C4-2B (cell line): ENCODE measurements around the gene RADIL.

ENCODE experiments used
- H3K27ac ChIP-seq: fragments of 450-650 bp; 2 replicates; pipeline ENCODE4 v1.5.1; 2017
- ZFX ChIP-seq: fragments of 450-650 bp; IDR thresholded peaks from 2 replicates; pipeline ENCODE4 v1.6.1; 2017
- TF ChIP-seq, protein P1 (sequence below): fragments of 450-650 bp; conservative IDR thresholded peaks from 2 replicates; pipeline ENCODE4 v1.5.1; 2017; ENCODE audit warnings: mild to moderate bottlenecking

RADIL gene

DNA sequence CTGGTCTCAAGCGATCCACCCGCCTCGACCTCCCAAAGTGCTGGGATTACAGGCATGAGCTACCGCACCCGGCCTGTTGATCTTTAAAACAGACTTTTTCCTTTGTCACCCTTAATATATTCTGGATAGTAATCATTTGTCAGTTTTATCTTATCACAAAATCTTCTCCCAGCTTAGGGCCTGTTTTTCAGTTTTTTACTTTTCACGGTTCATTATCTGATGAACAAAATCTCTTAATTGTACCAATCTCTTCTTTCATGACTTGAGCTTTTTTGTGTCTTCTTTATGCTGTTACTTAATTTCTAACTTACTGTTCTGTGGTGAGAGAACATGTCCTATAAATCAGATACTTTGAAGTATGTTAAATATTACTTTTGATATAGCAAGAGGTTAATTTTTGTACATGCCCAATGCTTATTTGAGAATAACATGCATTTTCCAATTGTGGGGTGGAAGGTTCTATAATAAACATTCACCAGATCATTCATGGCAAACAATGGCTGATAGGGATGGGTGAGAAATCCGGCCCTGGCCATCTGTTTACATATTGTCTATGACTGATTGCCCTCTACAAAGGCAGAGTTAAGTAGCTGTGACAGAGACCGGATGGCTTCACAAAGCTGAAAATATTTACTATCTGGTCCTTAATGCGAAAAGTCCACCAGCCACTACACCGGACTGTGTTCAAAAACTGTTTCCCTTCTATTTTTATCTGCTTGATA lies 27.0 kb downstream of the RADIL start:
- no peak for TF ChIP-seq ZFX
- TF ChIP-seq, protein P1, sequence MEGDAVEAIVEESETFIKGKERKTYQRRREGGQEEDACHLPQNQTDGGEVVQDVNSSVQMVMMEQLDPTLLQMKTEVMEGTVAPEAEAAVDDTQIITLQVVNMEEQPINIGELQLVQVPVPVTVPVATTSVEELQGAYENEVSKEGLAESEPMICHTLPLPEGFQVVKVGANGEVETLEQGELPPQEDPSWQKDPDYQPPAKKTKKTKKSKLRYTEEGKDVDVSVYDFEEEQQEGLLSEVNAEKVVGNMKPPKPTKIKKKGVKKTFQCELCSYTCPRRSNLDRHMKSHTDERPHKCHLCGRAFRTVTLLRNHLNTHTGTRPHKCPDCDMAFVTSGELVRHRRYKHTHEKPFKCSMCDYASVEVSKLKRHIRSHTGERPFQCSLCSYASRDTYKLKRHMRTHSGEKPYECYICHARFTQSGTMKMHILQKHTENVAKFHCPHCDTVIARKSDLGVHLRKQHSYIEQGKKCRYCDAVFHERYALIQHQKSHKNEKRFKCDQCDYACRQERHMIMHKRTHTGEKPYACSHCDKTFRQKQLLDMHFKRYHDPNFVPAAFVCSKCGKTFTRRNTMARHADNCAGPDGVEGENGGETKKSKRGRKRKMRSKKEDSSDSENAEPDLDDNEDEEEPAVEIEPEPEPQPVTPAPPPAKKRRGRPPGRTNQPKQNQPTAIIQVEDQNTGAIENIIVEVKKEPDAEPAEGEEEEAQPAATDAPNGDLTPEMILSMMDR = no peak
- no peak overlapping the region for H3K27ac ChIP-seq

DNA sequence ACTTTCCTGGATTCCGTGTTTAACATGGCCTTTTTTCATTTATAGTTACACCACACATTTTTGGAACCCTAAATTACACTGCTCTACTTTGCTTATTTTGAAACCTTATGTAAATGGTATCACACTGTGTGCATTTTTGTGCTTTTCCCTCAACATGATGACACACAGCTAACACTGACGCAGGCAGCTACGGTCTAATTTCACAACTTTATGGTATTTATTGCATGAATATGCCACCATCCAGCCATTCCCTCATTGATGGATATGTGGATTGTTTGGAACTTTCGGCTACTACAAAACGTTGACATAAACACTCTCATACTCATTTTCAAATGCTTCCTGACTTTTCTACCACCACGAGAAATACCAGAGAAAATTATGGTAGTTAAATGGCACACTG lies 28.6 kb downstream of the RADIL start:
- TF ChIP-seq, protein P1 = no peak
- no peak for TF ChIP-seq ZFX
- no peak overlapping the region for H3K27ac ChIP-seq

DNA sequence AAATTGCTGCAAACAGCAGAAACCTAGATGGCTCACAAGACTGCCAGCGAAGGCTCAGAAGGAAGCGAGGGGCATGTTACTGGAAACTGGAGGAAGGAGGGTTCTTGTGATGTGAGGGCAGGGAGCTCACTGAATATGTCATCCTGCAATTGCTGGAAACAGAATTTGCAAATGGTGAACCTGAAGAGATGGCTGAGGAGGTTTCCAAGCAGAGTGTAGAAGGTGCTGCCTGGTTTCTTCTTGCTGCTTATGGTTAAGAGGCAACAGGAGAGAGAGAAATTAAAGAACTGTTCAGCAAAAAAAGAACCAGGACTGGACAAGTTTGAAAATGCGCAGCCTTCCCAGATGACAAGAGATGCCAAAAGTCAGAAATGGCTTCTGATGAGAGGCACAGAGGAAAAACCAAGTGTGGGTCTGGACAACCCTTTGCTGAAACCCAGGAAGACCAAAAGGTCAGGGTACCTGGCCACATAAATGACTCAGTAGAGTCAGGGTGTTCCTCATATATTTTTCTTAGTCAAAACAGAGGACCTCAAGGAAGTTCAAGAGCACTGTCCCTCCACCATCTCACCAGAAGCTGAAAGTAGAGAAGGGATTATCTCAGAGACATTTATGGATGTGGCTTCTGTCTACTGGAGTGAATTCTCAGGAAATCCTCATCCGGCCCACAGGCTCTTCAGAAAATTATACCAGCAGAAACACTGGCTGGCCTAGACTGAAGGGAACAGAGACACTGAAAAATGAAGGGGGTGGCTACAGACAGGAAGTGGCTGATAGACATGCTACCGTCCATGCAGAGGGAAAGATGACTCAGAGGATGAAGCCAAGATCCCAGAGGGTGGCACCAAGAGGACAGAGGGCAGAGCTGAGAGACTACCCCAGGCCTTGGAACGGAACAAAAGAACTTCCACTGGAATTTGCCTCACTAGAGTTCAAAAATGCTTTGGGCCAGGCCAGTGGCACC lies 31.8 kb downstream of the RADIL start:
- no peak for TF ChIP-seq ZFX
- TF ChIP-seq, protein P1 = no peak
- no peak overlapping the region for H3K27ac ChIP-seq

DNA sequence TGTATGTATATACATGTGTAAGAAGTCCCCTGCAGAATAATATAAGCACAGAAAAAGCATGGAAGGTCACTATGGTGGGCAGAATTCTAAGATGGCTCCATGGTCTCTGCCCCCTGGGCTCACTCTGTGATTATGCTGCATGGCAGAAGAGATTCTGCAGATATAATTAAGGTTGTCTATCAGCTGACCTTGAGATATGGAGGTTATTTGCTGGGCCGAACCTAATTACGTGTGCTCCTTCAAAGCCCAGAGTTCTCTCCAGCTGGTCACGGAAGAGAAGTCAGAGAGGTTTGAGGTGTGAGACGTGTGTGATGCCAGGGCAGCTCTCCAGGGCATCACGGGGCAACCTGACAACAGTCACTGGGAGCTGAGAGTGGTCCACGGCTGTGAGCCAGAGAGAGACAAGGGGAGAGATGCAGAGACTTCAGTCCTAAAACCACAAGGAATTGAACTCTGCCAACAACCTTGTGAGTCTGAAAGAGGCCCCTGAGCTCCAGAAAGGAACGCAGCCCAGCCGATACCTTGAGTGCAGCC lies 33.2 kb downstream of the RADIL start:
- TF ChIP-seq ZFX = no peak
- TF ChIP-seq, protein P1 = no peak
- no peak overlapping the region for H3K27ac ChIP-seq

DNA sequence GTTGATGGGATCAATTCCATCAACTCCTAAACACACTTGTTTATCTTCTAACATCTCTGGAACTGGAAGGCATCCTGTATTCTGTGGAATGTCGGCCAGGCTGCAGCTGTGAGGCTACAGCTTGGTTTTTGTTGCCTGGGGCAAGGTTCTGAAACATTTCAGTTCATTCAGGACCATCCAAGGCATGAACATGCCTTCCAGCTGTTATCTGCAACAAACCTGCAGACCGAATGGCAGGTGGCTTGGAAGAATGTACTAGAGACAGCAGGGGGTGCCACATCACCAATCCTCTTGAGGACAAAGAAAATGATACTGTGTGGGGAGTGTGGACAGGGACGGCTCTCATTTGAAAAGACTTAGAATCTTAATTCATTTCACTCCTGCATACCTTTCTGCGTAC lies 34.1 kb downstream of the RADIL start:
- no peak overlapping the region for H3K27ac ChIP-seq

DNA sequence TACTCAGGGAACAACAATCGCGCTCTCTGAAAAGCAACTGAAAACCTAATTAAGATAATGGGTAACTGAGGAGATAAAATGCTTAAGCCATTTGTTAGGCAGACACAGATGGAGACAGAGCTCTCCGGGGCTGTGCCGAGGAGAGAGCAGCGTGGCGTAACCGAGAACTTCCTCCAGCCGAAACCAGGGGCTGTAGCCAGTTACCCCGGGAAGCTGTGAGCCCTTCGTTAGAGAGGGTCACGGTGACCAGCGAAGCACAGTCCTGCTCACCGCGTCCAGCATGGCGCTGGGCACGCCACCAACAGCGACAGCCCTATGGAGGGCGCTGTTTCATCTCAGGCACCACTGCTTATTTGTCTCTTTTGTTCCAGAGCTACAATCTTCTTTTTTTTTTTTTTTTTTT lies 37.8 kb downstream of the RADIL start:
- TF ChIP-seq ZFX = no peak
- TF ChIP-seq, protein P1 = no peak
- no peak overlapping the region for H3K27ac ChIP-seq

More for the DNA sequence above, 34.1 kb downstream of the RADIL start:
- TF ChIP-seq, protein P1 = peak; percentile 67
- no peak for TF ChIP-seq ZFX
